IPS-18a (cell line): ENCODE data around the gene CTRB1.

Experiments
- H3K27ac ChIP-seq: one replicate; pipeline ENCODE4 v1.5.1; 2013; ENCODE audit warnings: low read length
- H3K27me3 ChIP-seq: one replicate; pipeline ENCODE4 v1.6.1; 2013; ENCODE audit warnings: mild to moderate bottlenecking, low read length; ENCODE audit not compliant: control insufficient read depth, insufficient read depth
- H3K36me3 ChIP-seq: one replicate; pipeline ENCODE4 v1.6.1; 2013; ENCODE audit warnings: low read depth, low read length; ENCODE audit not compliant: control insufficient read depth
- H3K4me1 ChIP-seq: one replicate; pipeline ENCODE4 v1.6.1; 2013; ENCODE audit warnings: low read depth, low read length; ENCODE audit not compliant: control insufficient read depth
- H3K4me3 ChIP-seq: one replicate; pipeline ENCODE4 v1.5.1; 2013; ENCODE audit warnings: low read length
- H3K9ac ChIP-seq: one replicate; pipeline ENCODE4 v1.6.1; 2013; ENCODE audit warnings: mild to moderate bottlenecking, low read length, moderate library complexity
- H3K9me3 ChIP-seq: one replicate; pipeline ENCODE4 v1.6.1; 2013; ENCODE audit warnings: low read depth, low read length; ENCODE audit not compliant: control insufficient read depth

Gene CTRB1

DNA sequence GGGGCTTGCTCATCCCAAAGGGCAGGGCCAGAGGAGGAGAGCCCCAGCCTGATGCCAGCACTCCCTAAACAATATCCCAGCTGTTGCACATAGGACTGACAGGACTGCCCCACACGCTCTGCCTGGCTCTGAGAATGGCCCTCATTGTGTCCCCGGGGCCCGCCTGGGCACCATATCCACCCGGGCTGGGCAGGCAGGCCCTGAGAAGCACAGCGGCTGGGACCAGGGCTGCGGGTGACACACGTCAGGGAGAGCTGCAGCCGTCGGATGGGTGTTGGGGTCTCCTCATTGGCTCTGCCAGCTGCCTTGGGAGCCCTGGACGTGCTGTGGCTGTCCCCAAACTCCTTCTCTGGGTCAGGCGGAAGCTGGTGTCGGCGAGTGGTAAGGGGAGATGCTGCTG is 28.5 kb downstream of the CTRB1 start:
- no peaks in the 10 kb centered on the region for H3K27me3 ChIP-seq
- no peak overlapping the region for H3K9ac ChIP-seq
- no peaks in the 10 kb centered on the region for H3K9me3 ChIP-seq
- no peak overlapping the region for H3K27ac ChIP-seq
- no peak overlapping the region for H3K4me3 ChIP-seq
- H3K4me1 ChIP-seq: peaks cover 35% of the 10 kb centered on the region
- H3K36me3 ChIP-seq: peaks cover 8% of the 10 kb centered on the region

GRCh38 chr16:75248142-75248535 is 29.4 kb downstream of the CTRB1 start:
- Histone ChIP-seq H3K27me3 (no peaks in the 10 kb centered on the region), H3K4me3 (no peak overlapping the region), H3K9me3 (no peaks in the 10 kb centered on the region), H3K9ac (no peak overlapping the region), H3K27ac (no peak overlapping the region), H3K4me1 (peaks cover 44% of the 10 kb centered on the region), H3K36me3 (peaks cover 1% of the 10 kb centered on the region)

GRCh38 chr16:75248536-75249380 is 30.0 kb downstream of the CTRB1 start:
- no peaks in the 10 kb centered on the region for H3K27me3 ChIP-seq
- H3K36me3 ChIP-seq: no peaks in the 10 kb centered on the region
- no peak overlapping the region for H3K9ac ChIP-seq
- H3K4me1 ChIP-seq: peaks cover 50% of the 10 kb centered on the region
- H3K27ac ChIP-seq: no peak overlapping the region
- no peak overlapping the region for H3K4me3 ChIP-seq
- H3K9me3 ChIP-seq: no peaks in the 10 kb centered on the region

DNA sequence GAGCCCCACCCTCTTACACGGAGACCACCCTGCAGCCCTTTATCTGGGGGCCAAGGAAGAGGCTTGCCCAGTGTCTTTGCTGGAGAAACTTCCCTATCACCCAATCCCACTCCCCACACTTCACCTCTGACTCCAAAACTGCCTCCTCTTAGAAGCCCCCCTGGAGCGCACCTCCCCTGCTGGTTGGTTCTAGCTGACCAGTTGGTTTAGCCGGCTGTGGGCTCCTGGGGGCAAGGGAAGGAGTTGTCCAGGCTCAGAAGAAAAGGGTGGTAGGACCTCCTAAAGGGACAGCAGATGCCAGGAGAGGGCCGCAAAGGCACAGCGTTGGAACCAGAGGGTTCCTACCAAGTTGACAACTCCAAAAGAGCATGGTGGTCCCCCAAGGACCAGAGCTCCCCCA is 30.7 kb downstream of the CTRB1 start:
- Histone ChIP-seq H3K9ac (no peak overlapping the region), H3K36me3 (no peaks in the 10 kb centered on the region), H3K27me3 (no peaks in the 10 kb centered on the region), H3K4me3 (peak overlapping the region; percentile 75), H3K27ac (no peak overlapping the region), H3K4me1 (peaks cover 56% of the 10 kb centered on the region), H3K9me3 (no peaks in the 10 kb centered on the region)

GRCh38 chr16:75250089-75250808 is 31.5 kb downstream of the CTRB1 start:
- no peaks in the 10 kb centered on the region for H3K27me3 ChIP-seq
- H3K9me3 ChIP-seq: no peaks in the 10 kb centered on the region
- peak overlapping the region; percentile 58 for H3K9ac ChIP-seq
- no peaks in the 10 kb centered on the region for H3K36me3 ChIP-seq
- H3K4me3 ChIP-seq: peak overlapping the region; percentile 75
- H3K4me1 ChIP-seq: peaks cover 56% of the 10 kb centered on the region
- H3K27ac ChIP-seq: no peak overlapping the region

- peaks cover 55% of the 10 kb centered on the region for H3K4me1 ChIP-seq
- peak overlapping the region; percentile 75 for H3K4me3 ChIP-seq
- no peaks in the 10 kb centered on the region for H3K36me3 ChIP-seq
- H3K9ac ChIP-seq: peak overlapping the region; percentile 58
- no peak overlapping the region for H3K27ac ChIP-seq
- H3K9me3 ChIP-seq: no peaks in the 10 kb centered on the region
- no peaks in the 10 kb centered on the region for H3K27me3 ChIP-seq
Observed at GRCh38 chr16:75250809-75251279, 32.1 kb downstream of the CTRB1 start.

DNA sequence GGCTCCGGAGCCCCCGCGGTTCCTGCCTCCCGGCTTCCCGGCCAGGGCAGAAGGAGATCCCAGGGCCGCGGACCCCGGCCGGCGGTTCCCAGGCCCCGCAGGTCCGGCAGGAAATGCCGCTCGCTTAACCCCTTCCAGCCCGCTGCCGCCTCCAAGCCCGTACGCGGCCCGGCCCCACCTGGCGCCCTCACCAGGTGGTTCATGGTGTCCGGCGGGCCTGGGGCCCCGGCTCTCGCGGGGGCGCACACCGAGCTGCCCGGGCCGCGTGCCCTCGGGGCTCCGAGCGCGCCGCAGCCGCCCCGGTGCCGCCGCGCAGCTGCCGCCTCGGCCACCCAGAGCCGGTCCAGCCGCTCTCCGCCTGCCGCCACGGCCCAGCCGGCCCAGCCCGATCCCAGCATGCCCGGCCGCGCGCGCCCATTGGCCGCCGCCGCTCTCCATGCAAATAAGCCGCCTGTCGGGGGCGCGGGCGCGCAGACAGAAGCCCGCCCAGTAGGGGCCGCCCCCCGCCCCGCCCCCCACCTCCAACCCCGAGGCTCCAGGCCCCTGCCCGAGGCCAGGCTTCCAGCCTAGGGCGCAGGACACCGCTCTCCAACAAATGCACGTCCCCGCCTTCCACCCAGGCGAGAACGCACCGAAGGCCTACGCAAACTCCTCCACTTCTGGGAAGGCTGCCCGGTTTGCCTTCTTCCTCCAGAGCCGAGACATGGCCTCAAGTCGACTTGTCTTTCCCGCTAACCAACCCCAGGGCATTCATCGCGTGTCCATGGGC is 32.7 kb downstream of the CTRB1 start, which contains the start of gene BCAR1:
BCAR1 (minus strand) TSS at position 345 of the 769 bp plus-strand sequence; CDS start at position 203, 142 bp downstream.
- peaks cover 58% of the 10 kb centered on the region for H3K4me1 ChIP-seq
- no peaks in the 10 kb centered on the region for H3K27me3 ChIP-seq
- H3K4me3 ChIP-seq: peak within 1 kb of the TSS; percentile 75
- H3K9me3 ChIP-seq: no peaks in the 10 kb centered on the region
- peak within 1 kb of the TSS; percentile 58 for H3K9ac ChIP-seq
- peak within 1 kb of the TSS; percentile 59 for H3K27ac ChIP-seq
- H3K36me3 ChIP-seq: no peaks in the 10 kb centered on the region

DNA sequence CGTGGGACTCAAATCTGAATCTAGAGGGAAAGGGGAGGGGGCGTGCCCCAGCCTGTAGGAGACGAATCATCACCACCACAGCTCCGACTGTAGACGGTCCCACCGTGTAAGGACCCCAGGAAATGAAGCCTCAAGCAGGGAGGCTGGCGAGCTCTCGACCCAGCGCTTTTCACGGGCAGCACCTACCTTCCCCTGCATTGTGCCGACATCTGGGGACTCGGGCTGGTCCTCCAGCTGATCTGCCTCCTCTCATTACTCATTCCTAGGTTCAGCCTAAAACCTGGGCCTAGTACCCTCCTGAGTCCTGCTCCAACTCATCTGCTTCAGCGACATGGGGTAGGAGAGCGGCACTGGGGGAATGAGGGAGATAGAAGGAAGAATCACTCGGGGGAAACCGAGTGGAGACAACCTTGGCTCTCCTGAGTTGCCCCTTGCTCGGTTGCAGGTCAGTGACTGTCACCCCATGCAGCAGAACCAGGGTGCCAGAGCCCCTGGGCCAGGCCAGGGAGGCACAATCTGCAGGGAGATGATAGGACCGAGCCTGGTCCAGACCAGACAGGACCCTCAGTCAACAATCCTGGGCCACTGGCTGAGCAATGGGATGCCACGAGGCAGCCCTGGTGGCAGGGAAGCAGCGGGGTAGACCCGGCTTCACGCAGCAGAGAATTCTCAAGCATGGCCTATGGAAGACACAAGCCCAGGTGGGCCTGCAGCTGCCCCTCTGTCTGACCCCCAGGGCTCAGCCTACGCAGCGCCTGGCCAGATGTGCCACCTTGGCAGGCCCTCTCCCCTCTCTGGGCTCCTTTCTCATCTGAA is 33.5 kb downstream of the CTRB1 start:
- peak overlapping the region; percentile 59 for H3K27ac ChIP-seq
- H3K27me3 ChIP-seq: no peaks in the 10 kb centered on the region
- peak overlapping the region; percentile 42 for H3K4me3 ChIP-seq
- H3K9ac ChIP-seq: peak overlapping the region; percentile 60
- H3K9me3 ChIP-seq: no peaks in the 10 kb centered on the region
- peaks cover 60% of the 10 kb centered on the region for H3K4me1 ChIP-seq
- no peaks in the 10 kb centered on the region for H3K36me3 ChIP-seq

DNA sequence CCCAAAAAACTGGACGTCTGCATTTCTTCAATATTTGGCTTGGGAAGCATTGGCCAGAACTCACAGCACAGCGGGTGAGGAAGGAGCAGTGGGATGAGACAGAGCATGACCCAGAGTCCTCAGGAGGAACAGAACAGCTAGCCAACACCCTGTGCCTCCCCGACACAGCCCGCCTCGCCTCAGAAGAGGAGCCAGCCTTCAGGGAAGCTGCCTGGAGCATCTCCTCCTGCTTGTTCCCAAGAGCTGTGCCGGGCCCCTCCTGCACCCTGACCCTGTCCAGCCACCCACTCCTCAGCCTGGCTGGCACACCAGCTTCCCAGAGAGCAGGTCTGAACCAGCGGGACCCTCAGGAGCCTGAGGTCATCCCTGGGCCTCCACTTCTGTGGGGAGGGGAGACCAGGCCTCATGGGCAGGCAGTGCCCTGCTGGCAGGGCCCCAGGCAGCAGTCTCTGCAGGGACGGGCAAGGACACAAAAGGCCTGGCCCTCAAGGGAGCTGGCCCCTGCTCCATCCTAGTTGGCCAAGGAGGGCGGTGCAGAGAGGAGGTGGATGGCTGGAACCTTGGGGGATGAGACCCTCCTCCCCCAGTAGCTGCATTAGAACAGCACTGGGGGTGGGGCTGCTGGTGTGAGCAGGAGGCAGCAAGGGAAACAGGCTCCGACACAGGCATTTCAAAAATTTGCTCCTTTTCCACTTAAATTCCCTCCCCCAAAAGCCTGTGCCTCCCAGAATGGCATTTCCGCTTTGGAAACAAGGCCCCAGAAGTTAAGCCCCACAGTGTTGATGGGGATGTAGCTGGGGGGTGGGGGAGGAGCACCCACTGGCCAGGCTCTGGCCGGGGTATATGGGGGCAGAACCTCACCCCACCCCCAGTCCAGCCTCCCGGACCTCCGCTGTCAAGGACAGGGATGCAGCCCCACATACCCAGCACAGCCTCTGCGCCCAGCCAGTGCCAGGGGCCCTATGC is 34.4 kb downstream of the CTRB1 start:
- Histone ChIP-seq H3K27me3 (no peaks in the 10 kb centered on the region), H3K4me1 (peaks cover 59% of the 10 kb centered on the region), H3K36me3 (no peaks in the 10 kb centered on the region), H3K27ac (peak overlapping the region; percentile 89), H3K9ac (peak overlapping the region; percentile 60), H3K9me3 (no peaks in the 10 kb centered on the region), H3K4me3 (peak overlapping the region; percentile 23)

- H3K9me3 ChIP-seq: no peaks in the 10 kb centered on the region
- peaks cover 62% of the 10 kb centered on the region for H3K4me1 ChIP-seq
- H3K9ac ChIP-seq: peak overlapping the region; percentile 60
- no peaks in the 10 kb centered on the region for H3K36me3 ChIP-seq
- no peak overlapping the region for H3K4me3 ChIP-seq
- no peaks in the 10 kb centered on the region for H3K27me3 ChIP-seq
- H3K27ac ChIP-seq: no peak overlapping the region
Observed at GRCh38 chr16:75254359-75254837, 35.6 kb downstream of the CTRB1 start.
